HG02970 (cell line): ENCODE data around the gene RBSN.
A peak's percentile ranks its signal among the peaks of the same experiment; 100 is the strongest.
"Not testable (repeated sequence)": the region's sequence is repeated elsewhere in the genome, so short reads cannot be mapped to it uniquely, and the experiment has no call there.

ENCODE experiments used
- ATAC-seq: cut with Tn5 transposase; IDR thresholded peaks from one replicate; pipeline ENCODE4 v1.9.1; 2021; ENCODE audit warnings: mild to moderate bottlenecking, moderate library complexity, moderate number of reproducible peaks; ENCODE audit not compliant: unreplicated experiment, low FRiP score

The RBSN gene

GRCh38 chr3:15098503-15099363, at the start of gene RBSN:
Gene RBSN, minus strand, starts transcription at chr3:15099148. Its CDS starts 3,028 bp downstream, at chr3:15096120.
- ATAC-seq: peak; percentile 91

DNA sequence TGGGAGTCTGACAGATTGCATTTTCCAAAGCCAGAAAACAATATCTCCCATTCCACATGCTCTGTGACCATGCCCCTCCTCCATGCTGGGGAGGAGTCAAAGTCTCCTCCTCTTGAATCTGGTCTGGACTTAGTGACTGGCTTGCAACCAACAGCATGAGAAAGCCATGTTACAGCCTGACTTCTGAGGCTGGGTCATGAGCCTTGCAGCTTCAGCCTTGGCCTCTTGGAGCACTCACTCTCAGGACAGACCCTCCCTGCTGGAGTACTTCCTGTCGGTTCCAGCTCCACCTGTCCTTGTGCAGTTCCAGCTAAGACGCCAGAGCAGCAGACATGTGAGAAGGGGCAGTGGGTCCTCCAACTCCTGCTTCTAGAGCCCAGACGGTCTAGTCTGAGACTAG, 49.7 kb upstream of the RBSN start:
- ATAC-seq: no peak

DNA sequence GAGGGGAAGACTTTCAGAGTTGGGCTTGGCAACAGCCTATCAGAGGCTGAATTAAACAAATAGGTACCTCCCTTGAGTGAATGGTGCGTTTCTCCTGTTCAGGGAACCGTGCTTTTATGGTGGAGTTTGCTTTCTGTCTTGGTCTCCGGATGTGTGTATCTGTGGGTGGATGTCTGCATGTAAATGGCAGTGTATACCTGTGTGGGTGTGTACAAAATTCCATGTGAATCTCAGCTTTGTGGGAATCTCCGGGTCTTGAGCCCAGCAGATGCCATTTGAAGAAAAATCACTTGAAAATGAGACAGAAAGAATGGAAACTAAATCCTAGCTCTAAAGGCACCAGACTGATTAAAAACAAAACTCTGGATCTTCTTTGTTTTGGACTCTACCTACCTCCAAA, 37.9 kb upstream of the RBSN start:
- ATAC-seq: not testable (repeated sequence)

- ATAC-seq: not testable (repeated sequence)
Measured at GRCh38 chr3:15134968-15135367, 36.0 kb upstream of the RBSN start.

DNA sequence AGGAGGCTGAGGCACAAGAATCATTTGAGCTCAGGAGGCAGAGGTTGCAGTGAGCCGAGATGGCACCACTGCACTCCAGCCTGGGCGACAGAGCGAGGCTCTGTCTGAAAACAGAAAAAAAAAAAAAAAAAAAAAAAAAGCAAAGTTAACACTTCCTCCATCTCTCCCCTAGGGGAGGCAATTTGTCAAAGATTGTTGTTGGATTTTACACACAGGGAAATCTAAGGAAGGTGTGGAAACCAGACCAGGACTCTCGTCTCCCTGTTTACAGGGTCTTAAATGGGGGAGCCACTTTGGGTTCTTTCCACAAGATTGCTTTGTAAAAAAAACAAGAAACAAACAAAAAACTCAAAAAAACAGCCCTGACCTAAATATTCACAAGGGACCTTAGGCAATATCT, 29.5 kb upstream of the RBSN start:
- ATAC-seq: not testable (repeated sequence)

DNA sequence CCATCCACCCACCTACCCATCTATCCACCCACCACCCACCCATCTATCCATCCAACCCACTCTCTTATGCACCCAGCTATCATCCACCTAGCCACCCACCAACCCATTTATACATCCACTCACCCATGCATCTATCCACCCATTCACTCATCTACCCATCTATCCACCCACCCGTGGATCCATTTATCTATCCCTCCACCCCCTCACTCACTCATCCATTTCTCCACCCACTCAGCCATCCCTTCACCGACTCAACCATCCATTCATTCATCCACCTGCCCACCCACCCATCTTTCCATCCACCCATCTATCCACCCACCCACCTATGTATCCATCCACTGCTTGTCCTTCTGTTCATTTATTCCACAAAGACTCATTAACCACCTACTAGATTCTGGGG, 28.0 kb upstream of the RBSN start:
- not testable (repeated sequence) for ATAC-seq

DNA sequence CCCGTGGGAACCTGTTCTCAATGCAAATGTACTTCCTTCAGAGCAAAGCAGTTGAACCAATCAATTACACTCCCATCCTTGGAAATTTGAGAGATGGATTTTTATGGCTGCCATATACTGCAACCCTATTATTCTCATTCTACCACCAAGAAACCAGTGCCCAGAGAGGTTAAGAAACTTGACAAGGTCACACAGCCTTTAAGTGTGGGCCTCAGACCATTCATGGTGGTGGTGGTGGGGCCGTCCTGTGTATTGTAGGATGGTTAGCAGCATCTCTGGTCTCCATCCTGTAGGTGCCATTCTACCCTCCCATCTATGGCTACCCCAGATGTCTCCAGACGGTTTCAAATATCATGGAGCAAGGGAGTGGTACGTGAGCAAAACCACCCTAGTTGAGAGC, 23.4 kb upstream of the RBSN start:
- no peak for ATAC-seq

GRCh38 chr3:15121936-15122335, 23.0 kb upstream of the RBSN start:
- ATAC-seq: no peak

DNA sequence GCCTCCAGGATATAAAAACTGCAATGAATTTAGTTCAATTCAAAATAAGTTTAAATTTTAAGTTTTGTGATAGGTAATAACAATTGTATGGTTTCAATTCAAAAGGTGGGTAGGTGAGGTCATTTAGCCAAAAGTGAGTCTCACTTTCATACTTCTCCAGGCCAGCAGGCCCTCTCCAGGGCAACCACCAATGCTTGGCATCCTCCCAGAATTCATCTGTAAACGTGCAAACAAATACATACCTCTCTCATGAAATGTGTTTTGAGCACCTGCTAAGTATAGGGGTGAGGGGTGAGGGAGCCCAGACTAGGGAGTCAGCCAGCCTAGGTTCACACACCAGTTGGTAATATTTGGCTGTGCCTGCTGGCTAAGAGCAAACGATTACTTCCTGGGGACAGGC, 22.0 kb upstream of the RBSN start:
- ATAC-seq: no peak

DNA sequence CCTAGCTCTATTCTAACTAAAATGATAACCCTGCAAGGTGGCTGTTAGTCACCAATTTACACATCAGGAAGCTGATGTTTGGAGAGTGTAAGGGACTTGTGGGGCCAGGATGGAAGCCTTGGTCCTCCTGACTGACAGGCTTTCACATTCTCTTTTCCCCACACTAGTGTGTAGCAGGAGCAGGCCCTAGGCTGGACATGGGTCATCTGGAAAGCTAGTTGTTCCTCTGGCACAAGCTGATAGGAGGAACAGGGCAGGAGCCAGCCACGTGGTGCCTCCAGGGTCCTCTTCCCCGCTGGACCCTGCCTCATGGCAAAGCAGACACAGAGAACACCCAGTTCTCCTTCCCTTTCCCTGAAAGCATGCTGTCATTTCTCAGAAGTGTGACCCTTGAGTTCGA, 18.1 kb upstream of the RBSN start:
- no peak for ATAC-seq

DNA sequence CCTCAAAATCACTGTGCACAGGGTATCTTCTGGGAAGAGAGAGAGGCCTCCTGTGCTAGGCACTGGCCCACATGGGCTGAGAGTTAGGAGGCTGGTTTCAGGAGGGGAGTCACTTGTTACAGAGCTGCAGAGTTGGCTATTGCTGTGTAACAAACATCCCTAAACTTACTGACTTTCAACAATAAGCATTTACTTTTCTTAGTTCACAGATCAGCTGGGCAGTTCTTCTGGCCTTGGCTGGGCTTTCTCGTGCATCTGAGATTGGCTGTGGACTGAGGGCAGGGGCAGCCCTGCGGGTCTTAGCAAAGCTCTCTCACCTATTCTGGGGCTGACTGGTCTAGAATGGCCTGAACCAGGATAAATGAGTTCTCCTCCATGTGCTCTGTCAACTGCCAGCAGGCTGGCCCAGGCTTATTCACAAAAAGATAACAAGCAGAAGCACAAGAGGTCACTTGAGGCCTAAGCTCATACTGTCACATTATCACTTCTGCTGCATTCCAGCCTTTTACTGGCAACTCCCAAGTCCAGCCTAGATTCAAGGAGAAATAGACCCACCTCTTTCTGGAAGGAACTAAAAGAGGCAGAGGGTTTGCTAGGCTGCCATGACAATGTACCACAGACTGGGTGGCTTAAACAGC, 17.2 kb upstream of the RBSN start:
- no peak for ATAC-seq

GRCh38 chr3:15114466-15115358, 15.8 kb upstream of the RBSN start:
- no peak for ATAC-seq

- ATAC-seq: no peak
Measured at GRCh38 chr3:15113884-15114283, 14.9 kb upstream of the RBSN start.

- no peak for ATAC-seq
Measured at GRCh38 chr3:15113471-15113870, 14.5 kb upstream of the RBSN start.

DNA sequence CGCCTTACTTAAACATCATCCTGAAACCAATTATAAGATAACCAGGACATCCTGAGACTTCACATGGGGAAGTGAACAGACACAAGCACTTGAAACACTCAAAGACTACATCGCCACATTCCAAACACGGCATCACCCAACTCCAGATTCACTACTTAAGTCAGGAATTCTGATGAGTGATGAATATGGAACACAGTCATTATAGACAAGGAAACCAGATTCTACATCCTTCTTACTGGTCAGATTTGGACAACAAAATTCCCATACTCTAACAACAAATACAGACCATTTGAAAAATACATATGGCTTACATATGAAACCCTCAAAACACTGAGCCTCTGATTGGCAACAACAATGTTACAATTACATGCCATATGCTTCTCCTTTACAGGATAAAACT, 13.1 kb upstream of the RBSN start:
- no peak for ATAC-seq

GRCh38 chr3:15110206-15110605, 11.3 kb upstream of the RBSN start:
- no peak for ATAC-seq

GRCh38 chr3:15108869-15109268, 9.9 kb upstream of the RBSN start:
- no peak for ATAC-seq

GRCh38 chr3:15108082-15108545, 9.2 kb upstream of the RBSN start:
- peak; percentile 66 for ATAC-seq

- ATAC-seq: no peak
Measured at GRCh38 chr3:15107075-15107947, 8.4 kb upstream of the RBSN start.

GRCh38 chr3:15102836-15103235, 3.9 kb upstream of the RBSN start:
- no peak for ATAC-seq
